GM23338 (cell line): ENCODE data around the gene USP15. TPM values are rescaled to one million over a fixed set of nuclear protein-coding genes. Genes with fewer than 3 reads are reported as not detected.

Source experiments
- ATAC-seq: fragments of 200-7000 bp; cut with Tn5 transposase; 3 replicates; pipeline ENCODE4 v1.9.1; 2020
- DNase-seq: peaks from one replicate; pipeline ENCODE4 v3.0.0-alpha.2; 2015; ENCODE audit warnings: low spot score
- H2AFZ ChIP-seq: fragments of 200-600 bp; sonication (generic); 2 replicates; pipeline ENCODE4 v1.8.0; 2016; ENCODE audit warnings: antibody characterized with exemption, mild to moderate bottlenecking, moderate library complexity
- H3F3A ChIP-seq: fragments of 200-600 bp; sonication (generic); replicated peaks from 2 replicates; pipeline ENCODE4 v1.8.0; 2017; ENCODE audit warnings: antibody characterized with exemption, mixed run types, low read depth
- H3K27ac ChIP-seq: fragments of 200-600 bp; sonication (generic); 2 replicates; pipeline ENCODE4 v1.6.1; 2016; ENCODE audit warnings: low read depth
- H3K27me3 ChIP-seq: fragments of 200-600 bp; sonication (generic); 2 replicates; pipeline ENCODE4 v1.8.0; 2016; ENCODE audit warnings: mild to moderate bottlenecking, mixed run types, moderate library complexity; ENCODE audit not compliant: insufficient read depth
- H3K36me3 ChIP-seq: fragments of 200-600 bp; sonication (generic); 2 replicates; pipeline ENCODE4 v1.8.0; 2016; ENCODE audit warnings: mild to moderate bottlenecking; ENCODE audit not compliant: insufficient read depth
- H3K4me1 ChIP-seq: fragments of 200-600 bp; sonication (generic); 2 replicates; pipeline ENCODE4 v1.8.0; 2016; ENCODE audit warnings: mild to moderate bottlenecking, moderate library complexity; ENCODE audit not compliant: insufficient read depth
- H3K4me2 ChIP-seq: fragments of 200-600 bp; sonication (generic); 2 replicates; pipeline ENCODE4 v1.7.1; 2017; ENCODE audit warnings: mixed run types
- H3K4me3 ChIP-seq: fragments of 200-600 bp; sonication (generic); 2 replicates; pipeline ENCODE4 v1.6.1; 2016; ENCODE audit warnings: mixed run types
- H3K79me2 ChIP-seq: fragments of 200-600 bp; sonication (generic); replicated peaks from 2 replicates; pipeline ENCODE4 v1.8.0; 2017; ENCODE audit warnings: mild to moderate bottlenecking; ENCODE audit not compliant: insufficient read depth
- H3K9me2 ChIP-seq: fragments of 200-600 bp; sonication (generic); 2 replicates; pipeline ENCODE4 v1.8.0; 2017; ENCODE audit not compliant: insufficient read depth
- H4K20me1 ChIP-seq: fragments of 200-600 bp; sonication (generic); replicated peaks from 2 replicates; pipeline ENCODE4 v1.8.0; 2017; ENCODE audit warnings: mild to moderate bottlenecking; ENCODE audit not compliant: insufficient read depth
- H3K27ac Mint-ChIP-seq: 2 replicates; pipeline ENCODE4 v1.8.0; 2020; ENCODE audit warnings: inconsistent platforms, mild to moderate bottlenecking, moderate library complexity, mixed read lengths
- H3K27me3 Mint-ChIP-seq: 3 replicates; pipeline ENCODE4 v1.8.0; 2022; ENCODE audit warnings: low read depth, mild to moderate bottlenecking, moderate library complexity, mixed read lengths, inconsistent platforms; ENCODE audit not compliant: insufficient read depth, poor library complexity
- H3K36me3 Mint-ChIP-seq: 3 replicates; pipeline ENCODE4 v1.8.0; 2021; ENCODE audit warnings: low read depth, mild to moderate bottlenecking, inconsistent platforms, moderate library complexity, mixed read lengths
- H3K4me1 Mint-ChIP-seq: 3 replicates; pipeline ENCODE4 v1.8.0; 2020; ENCODE audit warnings: mild to moderate bottlenecking, inconsistent platforms, mixed read lengths
- H3K4me3 Mint-ChIP-seq: 3 replicates; pipeline ENCODE4 v1.8.0; 2021; ENCODE audit warnings: moderate library complexity, mild to moderate bottlenecking, inconsistent platforms, mixed read lengths
- H3K9me3 Mint-ChIP-seq: 3 replicates; pipeline ENCODE4 v1.8.0; 2020; ENCODE audit warnings: moderate library complexity, mild to moderate bottlenecking, inconsistent platforms, mixed read lengths
- CREB1 ChIP-seq: fragments of 250-450 bp; sonication (Bioruptor Pico); IDR thresholded peaks from 2 replicates; pipeline ENCODE4 v1.5.0; 2020; ENCODE audit warnings: low read depth, mild to moderate bottlenecking, moderate library complexity
- ETS1 ChIP-seq: IDR thresholded peaks from 2 replicates; pipeline ENCODE4 v1.6.1; 2016; ENCODE audit warnings: antibody characterized with exemption
- EZH2 ChIP-seq: fragments of 200-600 bp; sonication (generic); IDR thresholded peaks from one replicate; pipeline ENCODE4 v1.8.0; 2017; ENCODE audit warnings: antibody characterized with exemption, mild to moderate bottlenecking, low read depth; ENCODE audit not compliant: unreplicated experiment
- EZH2phosphoT487 ChIP-seq: fragments of 200-600 bp; sonication (generic); IDR thresholded peaks from one replicate; pipeline ENCODE4 v1.8.1; 2018; ENCODE audit warnings: antibody characterized with exemption; ENCODE audit not compliant: unreplicated experiment
- JUNB ChIP-seq: IDR thresholded peaks from one replicate; pipeline ENCODE4 v1.6.1; 2016; ENCODE audit warnings: antibody characterized with exemption; ENCODE audit not compliant: unreplicated experiment
- NANOG ChIP-seq: IDR thresholded peaks from 2 replicates; pipeline ENCODE4 v1.6.1; 2016; ENCODE audit warnings: antibody characterized with exemption, borderline replicate concordance
- POLR2AphosphoS5 ChIP-seq: IDR thresholded peaks from 2 replicates; pipeline ENCODE4 v1.6.1; 2016; ENCODE audit warnings: antibody characterized with exemption, low read depth
- STAT1 ChIP-seq: IDR thresholded peaks from one replicate; pipeline ENCODE4 v1.6.1; 2016; ENCODE audit warnings: antibody characterized with exemption; ENCODE audit not compliant: unreplicated experiment
- ZNF114 ChIP-seq: fragments of 250-450 bp; sonication (Bioruptor Pico); IDR thresholded peaks from 2 replicates; pipeline ENCODE4 v1.5.0; 2020; ENCODE audit warnings: mild to moderate bottlenecking, moderate library complexity
- ZNF331 ChIP-seq: fragments of 250-450 bp; sonication (Bioruptor Pico); IDR thresholded peaks from 2 replicates; pipeline ENCODE4 v1.5.0; 2020; ENCODE audit warnings: low read depth, mild to moderate bottlenecking, moderate library complexity
- ZNF462 ChIP-seq: fragments of 250-450 bp; sonication (Bioruptor Pico); IDR thresholded peaks from 2 replicates; pipeline ENCODE4 v1.5.0; 2020; ENCODE audit warnings: mild to moderate bottlenecking, moderate library complexity
- polyA plus RNA-seq: library from polyadenylated mRNA; unstranded; fragments of >200 nt; fragmentation: Nextera tagmentation; extraction: Ambion mirVana; gene quantifications from 2 replicates; pipeline ENCODE4 v1.2.1, GENCODE V29; 2016
- total RNA-seq: library from RNA; depleted of rRNA; stranded (reverse); fragments of >200 nt; shearing (Covaris generic); gene quantifications from 2 replicates; pipeline ENCODE4 v1.2.3, GENCODE V29; 2014
- TF ChIP-seq, protein P1 (sequence below): IDR thresholded peaks from one replicate; pipeline ENCODE4 v1.6.1; 2018; ENCODE audit warnings: antibody characterized with exemption; ENCODE audit not compliant: unreplicated experiment
- TF ChIP-seq, protein P2 (sequence below), 2 experiments: fragments of 200-600 bp in 1 of 2; sonication (generic) in 1 of 2; conservative IDR thresholded peaks; 2 replicates each; pipeline versions ENCODE4 v1.5.1 to v1.6.1; 2016 to 2017; ENCODE audit warnings: antibody characterized with exemption in 2 of 2, low read depth in 2 of 2, mild to moderate bottlenecking in 2 of 2, moderate library complexity in 1 of 2

USP15 gene
- total and polyA plus RNA-seq, 2 experiments from 2014 or later = 29.5 to 60.3 TPM

DNA sequence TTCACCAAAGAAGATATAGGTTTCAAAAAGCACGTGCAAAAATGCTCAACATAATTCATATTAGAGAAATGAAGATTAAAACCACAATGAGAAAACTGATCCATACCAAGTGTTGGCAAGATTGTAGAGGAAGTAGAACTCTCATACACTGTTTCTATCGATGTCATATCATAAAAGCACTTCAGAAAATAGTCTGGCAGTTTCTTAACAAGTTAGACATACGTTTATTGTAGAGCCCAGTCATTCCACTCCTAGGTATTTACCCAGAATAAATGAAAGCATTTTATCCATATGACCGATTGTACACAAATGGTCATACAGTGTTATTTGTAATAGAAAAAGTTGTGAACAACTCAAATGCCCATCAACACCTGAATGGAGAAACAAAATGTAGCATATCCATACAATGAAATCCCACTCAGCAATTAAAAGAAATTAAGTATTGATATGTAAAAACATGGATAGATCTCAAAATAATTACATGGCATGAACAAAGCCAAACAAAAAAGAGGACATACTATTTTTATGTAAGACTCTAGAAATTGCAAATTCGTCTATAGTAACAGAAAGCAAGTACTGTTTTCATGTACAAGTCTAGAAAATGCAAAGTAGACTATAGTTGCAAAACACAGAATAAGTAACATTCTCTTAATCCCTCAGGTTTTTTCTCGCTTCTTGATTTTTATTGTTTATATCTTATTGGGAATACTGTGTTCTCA is 41.0 kb downstream of the USP15 start:
- no peak overlapping the region for H3K27ac ChIP-seq
- H3K9me2 ChIP-seq = no peaks in the 10 kb centered on the region
- H3K36me3 Mint-ChIP-seq = peaks cover 37% of the 10 kb centered on the region
- no peak overlapping the region for H3K4me3 Mint-ChIP-seq
- 0 out of 2 replicates have a peak, but pooled peaks cover 4% of the 10 kb centered on the region for H3K79me2 ChIP-seq
- no peak overlapping the region for H2AFZ ChIP-seq
- H3K36me3 ChIP-seq = peaks cover 16% of the 10 kb centered on the region; the same call in 1 of the 2 replicates
- no peak overlapping the region for H3K27ac Mint-ChIP-seq
- peaks cover 5% of the 10 kb centered on the region for H3K9me3 Mint-ChIP-seq
- no peaks in the 10 kb centered on the region for H3K27me3 Mint-ChIP-seq
- TF ChIP-seq CREB1 (CRISPR knock-in tag) (no peak), ZNF331 (no peak), NANOG (no peak), ZNF114 (CRISPR knock-in tag) (no peak), EZH2phosphoT487 (no peak), STAT1 (no peak), POLR2AphosphoS5 (no peak), JUNB (no peak), ETS1 (no peak), EZH2 (no peak), ZNF462 (CRISPR knock-in tag) (no peak)
- TF ChIP-seq, protein P1, sequence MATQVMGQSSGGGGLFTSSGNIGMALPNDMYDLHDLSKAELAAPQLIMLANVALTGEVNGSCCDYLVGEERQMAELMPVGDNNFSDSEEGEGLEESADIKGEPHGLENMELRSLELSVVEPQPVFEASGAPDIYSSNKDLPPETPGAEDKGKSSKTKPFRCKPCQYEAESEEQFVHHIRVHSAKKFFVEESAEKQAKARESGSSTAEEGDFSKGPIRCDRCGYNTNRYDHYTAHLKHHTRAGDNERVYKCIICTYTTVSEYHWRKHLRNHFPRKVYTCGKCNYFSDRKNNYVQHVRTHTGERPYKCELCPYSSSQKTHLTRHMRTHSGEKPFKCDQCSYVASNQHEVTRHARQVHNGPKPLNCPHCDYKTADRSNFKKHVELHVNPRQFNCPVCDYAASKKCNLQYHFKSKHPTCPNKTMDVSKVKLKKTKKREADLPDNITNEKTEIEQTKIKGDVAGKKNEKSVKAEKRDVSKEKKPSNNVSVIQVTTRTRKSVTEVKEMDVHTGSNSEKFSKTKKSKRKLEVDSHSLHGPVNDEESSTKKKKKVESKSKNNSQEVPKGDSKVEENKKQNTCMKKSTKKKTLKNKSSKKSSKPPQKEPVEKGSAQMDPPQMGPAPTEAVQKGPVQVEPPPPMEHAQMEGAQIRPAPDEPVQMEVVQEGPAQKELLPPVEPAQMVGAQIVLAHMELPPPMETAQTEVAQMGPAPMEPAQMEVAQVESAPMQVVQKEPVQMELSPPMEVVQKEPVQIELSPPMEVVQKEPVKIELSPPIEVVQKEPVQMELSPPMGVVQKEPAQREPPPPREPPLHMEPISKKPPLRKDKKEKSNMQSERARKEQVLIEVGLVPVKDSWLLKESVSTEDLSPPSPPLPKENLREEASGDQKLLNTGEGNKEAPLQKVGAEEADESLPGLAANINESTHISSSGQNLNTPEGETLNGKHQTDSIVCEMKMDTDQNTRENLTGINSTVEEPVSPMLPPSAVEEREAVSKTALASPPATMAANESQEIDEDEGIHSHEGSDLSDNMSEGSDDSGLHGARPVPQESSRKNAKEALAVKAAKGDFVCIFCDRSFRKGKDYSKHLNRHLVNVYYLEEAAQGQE = no peak
- TF ChIP-seq, protein P2, sequence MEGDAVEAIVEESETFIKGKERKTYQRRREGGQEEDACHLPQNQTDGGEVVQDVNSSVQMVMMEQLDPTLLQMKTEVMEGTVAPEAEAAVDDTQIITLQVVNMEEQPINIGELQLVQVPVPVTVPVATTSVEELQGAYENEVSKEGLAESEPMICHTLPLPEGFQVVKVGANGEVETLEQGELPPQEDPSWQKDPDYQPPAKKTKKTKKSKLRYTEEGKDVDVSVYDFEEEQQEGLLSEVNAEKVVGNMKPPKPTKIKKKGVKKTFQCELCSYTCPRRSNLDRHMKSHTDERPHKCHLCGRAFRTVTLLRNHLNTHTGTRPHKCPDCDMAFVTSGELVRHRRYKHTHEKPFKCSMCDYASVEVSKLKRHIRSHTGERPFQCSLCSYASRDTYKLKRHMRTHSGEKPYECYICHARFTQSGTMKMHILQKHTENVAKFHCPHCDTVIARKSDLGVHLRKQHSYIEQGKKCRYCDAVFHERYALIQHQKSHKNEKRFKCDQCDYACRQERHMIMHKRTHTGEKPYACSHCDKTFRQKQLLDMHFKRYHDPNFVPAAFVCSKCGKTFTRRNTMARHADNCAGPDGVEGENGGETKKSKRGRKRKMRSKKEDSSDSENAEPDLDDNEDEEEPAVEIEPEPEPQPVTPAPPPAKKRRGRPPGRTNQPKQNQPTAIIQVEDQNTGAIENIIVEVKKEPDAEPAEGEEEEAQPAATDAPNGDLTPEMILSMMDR (conservative IDR thresholded peaks at IDR 0.05; ENCODE audit: low read depth in 2 of 2) = no peak
- H4K20me1 ChIP-seq = no peaks in the 10 kb centered on the region
- no peak for ATAC-seq
- no peak for DNase-seq
- no peaks in the 10 kb centered on the region for H3K4me1 ChIP-seq
- H3K4me1 Mint-ChIP-seq = no peaks in the 10 kb centered on the region
- no peak overlapping the region for H3K4me2 ChIP-seq
- H3F3A ChIP-seq = no peaks in the 10 kb centered on the region
- H3K27me3 ChIP-seq = no peaks in the 10 kb centered on the region
- H3K4me3 ChIP-seq = no peak overlapping the region
